Neural cell (in vitro differentiated cells): ENCODE data around the gene TULP3.

Experiments
- EP300 ChIP-seq: fragments of 450-650 bp; conservative IDR thresholded peaks from 2 replicates; pipeline ENCODE4 v1.6.1; 2014; ENCODE audit warnings: antibody characterized with exemption, mild to moderate bottlenecking, moderate library complexity; ENCODE audit not compliant: poor library complexity, severe bottlenecking
- EZH2 ChIP-seq: fragments of 200-600, 300-800 bp; shearing (Covaris generic), sonication (generic); IDR thresholded peaks from 2 replicates; pipeline ENCODE4 v1.6.1; 2014; ENCODE audit warnings: antibody characterized with exemption, low read length, borderline replicate concordance, mild to moderate bottlenecking; ENCODE audit not compliant: insufficient read depth, poor library complexity, severe bottlenecking
- RAD21 ChIP-seq: fragments of 450-650 bp; conservative IDR thresholded peaks from 2 replicates; pipeline ENCODE4 v1.6.1; 2014; ENCODE audit warnings: antibody characterized with exemption, mild to moderate bottlenecking, moderate library complexity

GRCh38 chr12:2941524-2941923 is 50.8 kb downstream of the TULP3 start:
- TF ChIP-seq EP300 (no peak), RAD21 (no peak), EZH2 (no peak)
